Loucy (cell line): ENCODE measurements around the gene ZCCHC8.

Experiments used
- H2AFZ ChIP-seq: fragments of 200-600 bp; sonication (generic); 2 replicates; pipeline ENCODE4 v1.6.0; 2016; ENCODE audit warnings: antibody characterized with exemption, mild to moderate bottlenecking, low read length, moderate library complexity
- H3F3A ChIP-seq: fragments of 200-600 bp; 2 replicates; pipeline ENCODE4 v1.6.0; 2016; ENCODE audit warnings: antibody characterized with exemption, low read depth, mild to moderate bottlenecking
- H3K27me3 ChIP-seq: fragments of 200-600 bp; sonication (generic); 2 replicates; pipeline ENCODE4 v1.6.1; 2014; ENCODE audit warnings: low read length, mild to moderate bottlenecking; ENCODE audit not compliant: insufficient read depth, poor library complexity, severe bottlenecking
- H3K36me3 ChIP-seq: fragments of 200-600 bp; sonication (generic); 2 replicates; pipeline ENCODE4 v1.6.1; 2016; ENCODE audit warnings: low read length; ENCODE audit not compliant: insufficient read depth
- H3K4me1 ChIP-seq: fragments of 200-600 bp; sonication (generic); 2 replicates; pipeline ENCODE4 v1.5.1; 2014; ENCODE audit warnings: low read length, mild to moderate bottlenecking; ENCODE audit not compliant: insufficient read depth, poor library complexity, severe bottlenecking
- H3K4me2 ChIP-seq: fragments of 200-600 bp; sonication (generic); 2 replicates; pipeline ENCODE4 v1.6.0; 2014; ENCODE audit warnings: antibody characterized with exemption, low read length, low read depth, mild to moderate bottlenecking; ENCODE audit not compliant: poor library complexity, severe bottlenecking
- H3K4me3 ChIP-seq: fragments of 200-600 bp; sonication (generic); 2 replicates; pipeline ENCODE4 v1.5.1; 2014; ENCODE audit warnings: low read length, mild to moderate bottlenecking, mixed read lengths; ENCODE audit not compliant: poor library complexity, severe bottlenecking
- H3K79me2 ChIP-seq: fragments of 200-600 bp; sonication (generic); 2 replicates; pipeline ENCODE4 v1.6.1; 2014; ENCODE audit warnings: low read length; ENCODE audit not compliant: insufficient read depth
- H3K9ac ChIP-seq: fragments of 200-600 bp; sonication (generic); 2 replicates; pipeline ENCODE4 v1.6.0; 2014; ENCODE audit warnings: mild to moderate bottlenecking, low read depth, low read length, moderate library complexity; ENCODE audit not compliant: poor library complexity, severe bottlenecking
- H3K9me2 ChIP-seq: fragments of 200-600 bp; sonication (generic); replicated peaks from 2 replicates; pipeline ENCODE4 v1.6.1; 2016; ENCODE audit warnings: low read depth, low read length, mixed read lengths
- H3K9me3 ChIP-seq: fragments of 200-600 bp; sonication (generic); 2 replicates; pipeline ENCODE4 v1.6.1; 2014; ENCODE audit warnings: mild to moderate bottlenecking, antibody characterized with exemption, low read length, low read depth; ENCODE audit not compliant: insufficient read depth
- H4K20me1 ChIP-seq: fragments of 200-600 bp; sonication (generic); 2 replicates; pipeline ENCODE4 v1.6.0; 2014; ENCODE audit warnings: antibody characterized with exemption, low read length, mild to moderate bottlenecking; ENCODE audit not compliant: insufficient read depth, poor library complexity, severe bottlenecking
- CTCF ChIP-seq: fragments of 200-600 bp; sonication (generic); conservative IDR thresholded peaks from 2 replicates; pipeline ENCODE4 v1.5.1; 2014; ENCODE audit warnings: mild to moderate bottlenecking, antibody characterized with exemption, low read length
- EZH2phosphoT487 ChIP-seq: fragments of 200-600 bp; IDR thresholded peaks from 2 replicates; pipeline ENCODE4 v1.6.1; 2018; ENCODE audit warnings: antibody characterized with exemption, mild to moderate bottlenecking, moderate library complexity, borderline replicate concordance

The ZCCHC8 gene

GRCh38 chr12:122421821-122422729 lies 78.7 kb downstream of the ZCCHC8 start, which contains the start of gene CLIP1:
Gene CLIP1, minus strand, starts transcription at chr12:122422669. Its CDS starts 42,217 bp downstream, at chr12:122380452.
- Histone ChIP-seq H3K4me3 (peak within 1 kb of the TSS; percentile 86), H3K9me3 (no peaks in the 10 kb centered on the region), H3K4me2 (peak within 1 kb of the TSS; percentile 99), H3K9ac (peak within 1 kb of the TSS; percentile 79), H3K27me3 (no peaks in the 10 kb centered on the region), H4K20me1 (peaks cover 3% of the 10 kb centered on the region), H3K4me1 (peaks cover 24% of the 10 kb centered on the region), H3K9me2 (no peaks in the 10 kb centered on the region), H3K79me2 (peaks cover 30% of the 10 kb centered on the region), H3F3A (no peaks in the 10 kb centered on the region), H2AFZ (peak within 1 kb of the TSS; percentile 99), H3K36me3 (no peaks in the 10 kb centered on the region)
- no peak for TF ChIP-seq EZH2phosphoT487
- TF ChIP-seq CTCF: peak; percentile 42
